Measurements from ENCODE around the gene PAM16.
"Not testable (repeated sequence)": the region's sequence is repeated elsewhere in the genome, so short reads cannot be mapped to it uniquely, and the experiment has no call there.

DNA sequence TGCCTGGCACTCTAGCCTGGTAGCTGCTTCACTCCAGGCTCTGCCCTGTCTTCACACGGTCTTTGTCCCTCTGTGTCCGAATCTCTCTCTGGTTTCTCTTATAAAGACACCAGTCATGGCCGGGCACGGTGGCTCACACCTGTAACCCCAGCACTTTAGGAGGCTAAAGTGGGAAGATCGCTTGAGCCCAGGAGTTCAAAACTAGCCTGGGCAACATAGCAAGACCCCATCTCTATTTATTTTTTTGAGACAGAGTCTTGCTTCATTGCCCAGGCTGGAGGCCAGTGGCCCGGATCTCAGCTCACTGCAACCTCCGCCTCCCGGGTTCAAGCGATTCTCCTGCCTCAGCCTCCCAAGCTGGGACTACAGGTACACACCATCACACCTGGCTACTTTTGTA lies 17.4 kb downstream of the PAM16 start:
- TF ChIP-seq CTCF (IDR thresholded peaks at IDR 0.05; ENCODE audit: poor library complexity); EZH2phosphoT487 (IDR thresholded peaks at IDR 0.05; ENCODE audit: low read depth, severe bottlenecking, unreplicated experiment); EZH2 (IDR thresholded peaks at IDR 0.05; ENCODE audit: borderline replicate concordance): not testable (repeated sequence)
